ENCODE measurements around the gene LSM14B.

Gene LSM14B

GRCh38 chr20:62129731-62130531 is 7.7 kb downstream of the LSM14B start:
- ATAC-seq, result no peak
- no peak for TF ChIP-seq CSDC2 (CRISPR knock-in tag; IDR thresholded peaks at IDR 0.05)
- TF ChIP-seq ZNF565 (CRISPR knock-in tag; conservative IDR thresholded peaks at IDR 0.05; ENCODE audit: low read depth), result no peak
- TF ChIP-seq TOX (CRISPR knock-in tag; IDR thresholded peaks at IDR 0.05; ENCODE audit: borderline replicate concordance), result no peak
- no peak for TF ChIP-seq CREB5 (CRISPR knock-in tag; IDR thresholded peaks at IDR 0.05; ENCODE audit: low read depth)
- no peak for TF ChIP-seq ARNTL (CRISPR knock-in tag; IDR thresholded peaks at IDR 0.05; ENCODE audit: borderline replicate concordance, low read depth)
- no peak for TF ChIP-seq GLIS3 (CRISPR knock-in tag; IDR thresholded peaks at IDR 0.05)
- TF ChIP-seq CSRNP3 (CRISPR knock-in tag; IDR thresholded peaks at IDR 0.05), result no peak
- no peak for TF ChIP-seq OSR1 (CRISPR knock-in tag; IDR thresholded peaks at IDR 0.05)
- TF ChIP-seq TCF4 (CRISPR knock-in tag; IDR thresholded peaks at IDR 0.05; ENCODE audit: borderline replicate concordance), result no peak

GRCh38 chr20:62131560-62132320 is 9.5 kb downstream of the LSM14B start:
- ATAC-seq, result no peak
- TF ChIP-seq RARB (CRISPR knock-in tag; IDR thresholded peaks at IDR 0.05), result no peak
- no peak for TF ChIP-seq BACH2 (CRISPR knock-in tag; IDR thresholded peaks at IDR 0.05; ENCODE audit: borderline replicate concordance)
- no peak for TF ChIP-seq ZNF565 (CRISPR knock-in tag; conservative IDR thresholded peaks at IDR 0.05; ENCODE audit: low read depth)
- TF ChIP-seq ZFP30 (CRISPR knock-in tag; IDR thresholded peaks at IDR 0.05), result no peak
- TF ChIP-seq ISL1 (CRISPR knock-in tag; IDR thresholded peaks at IDR 0.05), result no peak
- TF ChIP-seq TOX (CRISPR knock-in tag; IDR thresholded peaks at IDR 0.05; ENCODE audit: borderline replicate concordance), result no peak
- no peak for TF ChIP-seq POU6F1 (CRISPR knock-in tag; IDR thresholded peaks at IDR 0.05; ENCODE audit: borderline replicate concordance, low read depth)
- TF ChIP-seq ESRRG (CRISPR knock-in tag; IDR thresholded peaks at IDR 0.05), result no peak
- no peak for TF ChIP-seq CREB5 (CRISPR knock-in tag; IDR thresholded peaks at IDR 0.05; ENCODE audit: low read depth)
- no peak for TF ChIP-seq PPARA (CRISPR knock-in tag; IDR thresholded peaks at IDR 0.05; ENCODE audit: borderline replicate concordance)
- TF ChIP-seq ZNF8 (CRISPR knock-in tag; IDR thresholded peaks at IDR 0.05), result no peak
- TF ChIP-seq SNAI2 (CRISPR knock-in tag; IDR thresholded peaks at IDR 0.05), result no peak
- no peak for TF ChIP-seq CSRNP3 (CRISPR knock-in tag; IDR thresholded peaks at IDR 0.05)
- TF ChIP-seq ZNF70 (CRISPR knock-in tag; IDR thresholded peaks at IDR 0.05), result no peak

GRCh38 chr20:62132421-62132820 is 10.1 kb downstream of the LSM14B start:
- no peak for ATAC-seq
- TF ChIP-seq RARB (CRISPR knock-in tag; IDR thresholded peaks at IDR 0.05), result no peak
- no peak for TF ChIP-seq OSR1 (CRISPR knock-in tag; IDR thresholded peaks at IDR 0.05)
- no peak for TF ChIP-seq TCF4 (CRISPR knock-in tag; IDR thresholded peaks at IDR 0.05; ENCODE audit: borderline replicate concordance)
- no peak for TF ChIP-seq CSRNP3 (CRISPR knock-in tag; IDR thresholded peaks at IDR 0.05)
- TF ChIP-seq ISL1 (CRISPR knock-in tag; IDR thresholded peaks at IDR 0.05), result no peak
- no peak for TF ChIP-seq ZNF70 (CRISPR knock-in tag; IDR thresholded peaks at IDR 0.05)
- no peak for TF ChIP-seq TOX (CRISPR knock-in tag; IDR thresholded peaks at IDR 0.05; ENCODE audit: borderline replicate concordance)
- no peak for TF ChIP-seq ZNF8 (CRISPR knock-in tag; IDR thresholded peaks at IDR 0.05)
- no peak for TF ChIP-seq PATZ1 (CRISPR knock-in tag; IDR thresholded peaks at IDR 0.05; ENCODE audit: borderline replicate concordance)
- TF ChIP-seq GLIS3 (CRISPR knock-in tag; IDR thresholded peaks at IDR 0.05), result no peak

Measured in SK-N-SH treated with all-trans-retinoic acid at 6 μM for 48 hours (cell line).